Liver (tissue), 9 donors: ENCODE measurements around the gene BAIAP2. TPM values are rescaled to one million over a fixed set of nuclear protein-coding genes. Genes with fewer than 3 reads are reported as not detected.

ENCODE experiments used
- DNase-seq: peaks from one replicate; pipeline ENCODE4 v3.0.0-alpha.2; 2017; ENCODE audit warnings: low spot score
- H3K27ac ChIP-seq, 2 donors: one replicate each; pipeline ENCODE4 v1.7.0; 2013; ENCODE audit warnings: inconsistent platforms in 2 of 2, low read length in 2 of 2, control low read depth in 1 of 2, low read depth in 1 of 2, mild to moderate bottlenecking in 1 of 2
- H3K27me3 ChIP-seq, 4 donors: one replicate each; pipeline versions ENCODE4 v1.6.1 to v1.7.0; 2013; ENCODE audit warnings: low read length in 3 of 4, inconsistent platforms in 1 of 4, mild to moderate bottlenecking in 1 of 4, moderate library complexity in 1 of 4; ENCODE audit not compliant: control insufficient read depth in 4 of 4, insufficient read depth in 4 of 4
- H3K36me3 ChIP-seq, 4 donors: one replicate each; pipeline versions ENCODE4 v1.6.1 to v1.7.0; 2013; ENCODE audit warnings: low read length in 3 of 4, mild to moderate bottlenecking in 3 of 4, low read depth in 1 of 4, moderate library complexity in 1 of 4; ENCODE audit not compliant: control insufficient read depth in 4 of 4, insufficient read depth in 3 of 4
- H3K4me1 ChIP-seq, 4 donors: one replicate each; pipeline versions ENCODE4 v1.6.1 to v1.7.0; 2013; ENCODE audit warnings: low read length in 3 of 4, mild to moderate bottlenecking in 3 of 4, moderate library complexity in 1 of 4; ENCODE audit not compliant: control insufficient read depth in 4 of 4, insufficient read depth in 4 of 4
- H3K4me3 ChIP-seq, 3 donors: one replicate each; pipeline versions ENCODE4 v1.6.1 to v1.7.0; 2013; ENCODE audit warnings: low read length in 3 of 3, control low read depth in 1 of 3, low read depth in 1 of 3, mild to moderate bottlenecking in 1 of 3
- H3K9ac ChIP-seq, 2 donors: one replicate each; pipeline ENCODE4 v1.7.0; 2013; ENCODE audit warnings: low read length in 2 of 2, mild to moderate bottlenecking in 2 of 2, moderate library complexity in 2 of 2, control low read depth in 1 of 2, low read depth in 1 of 2
- H3K9me3 ChIP-seq, 4 donors: one replicate each; pipeline versions ENCODE4 v1.6.1 to v1.7.0; 2013; ENCODE audit warnings: low read length in 3 of 4; ENCODE audit not compliant: control insufficient read depth in 4 of 4
- CTCF ChIP-seq: fragments of 150-350 bp; IDR thresholded peaks from 2 replicates; pipeline ENCODE4 v1.5.1; 2017; ENCODE audit warnings: improper control_type of control experiment, low read depth, low read length; ENCODE audit not compliant: missing input control
- EGR1 ChIP-seq, 2 donors: IDR thresholded peaks; 2 replicates each; pipeline ENCODE4 v1.6.1; 2016 to 2018; ENCODE audit warnings: antibody characterized with exemption in 2 of 2, low read depth in 2 of 2
- FOXA1 ChIP-seq: IDR thresholded peaks from 2 replicates; pipeline ENCODE4 v1.6.1; 2016; ENCODE audit warnings: antibody characterized with exemption
- FOXA2 ChIP-seq: IDR thresholded peaks from 2 replicates; pipeline ENCODE4 v1.6.1; 2016; ENCODE audit warnings: antibody characterized with exemption
- GABPA ChIP-seq, 2 donors: IDR thresholded peaks in 1 of 2; conservative IDR thresholded peaks in 1 of 2; 2 replicates each; pipeline ENCODE4 v1.6.1; 2016; ENCODE audit warnings: antibody characterized with exemption in 2 of 2, mild to moderate bottlenecking in 1 of 2, moderate library complexity in 1 of 2
- HNF4A ChIP-seq, 2 donors: conservative IDR thresholded peaks; 2 replicates each; pipeline ENCODE4 v1.6.1; 2016; ENCODE audit warnings: antibody characterized with exemption in 2 of 2, mild to moderate bottlenecking in 2 of 2
- HNF4G ChIP-seq: IDR thresholded peaks from 2 replicates; pipeline ENCODE4 v1.6.1; 2016; ENCODE audit warnings: antibody characterized with exemption
- JUND ChIP-seq, 2 donors: IDR thresholded peaks; 2 replicates each; pipeline ENCODE4 v1.6.1; 2016; ENCODE audit warnings: antibody characterized with exemption in 2 of 2
- MAX ChIP-seq: IDR thresholded peaks from 2 replicates; pipeline ENCODE4 v1.6.1; 2016; ENCODE audit warnings: antibody characterized with exemption
- NR2F2 ChIP-seq: IDR thresholded peaks from 2 replicates; pipeline ENCODE4 v1.6.1; 2016; ENCODE audit warnings: antibody characterized with exemption
- RAD21 ChIP-seq, 2 donors: IDR thresholded peaks; 2 replicates each; pipeline ENCODE4 v1.6.1; 2016; ENCODE audit warnings: antibody characterized with exemption in 2 of 2, mild to moderate bottlenecking in 2 of 2
- REST ChIP-seq: IDR thresholded peaks from 2 replicates; pipeline ENCODE4 v1.6.1; 2016; ENCODE audit warnings: antibody characterized with exemption, mild to moderate bottlenecking
- RXRA ChIP-seq, 2 donors: IDR thresholded peaks; 2 replicates each; pipeline ENCODE4 v1.6.1; 2017 to 2018; ENCODE audit warnings: antibody characterized with exemption in 2 of 2, mild to moderate bottlenecking in 1 of 2
- SP1 ChIP-seq: IDR thresholded peaks from 2 replicates; pipeline ENCODE4 v1.6.1; 2018; ENCODE audit warnings: antibody characterized with exemption, mild to moderate bottlenecking
- TAF1 ChIP-seq: conservative IDR thresholded peaks from 2 replicates; pipeline ENCODE4 v1.6.1; 2016; ENCODE audit warnings: antibody characterized with exemption, mild to moderate bottlenecking
- YY1 ChIP-seq: IDR thresholded peaks from 2 replicates; pipeline ENCODE4 v1.6.1; 2016; ENCODE audit warnings: antibody characterized with exemption, mild to moderate bottlenecking
- ZBTB33 ChIP-seq: IDR thresholded peaks from 2 replicates; pipeline ENCODE4 v1.6.1; 2016; ENCODE audit warnings: antibody characterized with exemption
- WGBS: extraction: QIAGEN DNeasy Blood & Tissue Kit; methylation state at CpG from one replicate; pipeline ENCODE4 v1.1.7; 2013; 5-methylcytosine and 5-hydroxymethylcytosine counted together
- polyA plus RNA-seq, 2 donors: library from polyadenylated mRNA; stranded (reverse) in 1 of 2; unstranded in 1 of 2; fragments of 200-250 nt in 1 of 2; fragments of >200 nt in 1 of 2; fragmentation: Nextera tagmentation in 1 of 2; extraction: Ambion mirVana in 1 of 2; gene quantifications; one replicate each; pipeline versions ENCODE4 v1.2.1 to v1.2.3, GENCODE V29; 2013 to 2015
- total RNA-seq, 2 donors: library from RNA; depleted of rRNA; stranded (reverse); fragments of >200 nt; gene quantifications; one replicate each; pipeline ENCODE4 v1.2.3, GENCODE V29; 2014
- TF ChIP-seq, protein P1 (sequence below): IDR thresholded peaks from 2 replicates; pipeline ENCODE4 v1.6.1; 2016; ENCODE audit warnings: antibody characterized with exemption
- donor health status: healthy.
- donor health status: healthy.
- donor health status: healthy.
- donor health status: healthy.
- donor health status: healthy.

BAIAP2 gene
- total and polyA plus RNA-seq, 4 donors: 8.1 to 61.3 (median 44.9) TPM

GRCh38 chr17:81021531-81022343 is 13.2 kb upstream of the BAIAP2 start:
- no peak for DNase-seq
- peaks cover 3 to 17% (median 4%) of the 10 kb centered on the region in 4 donors for H3K4me1 ChIP-seq
- no peak overlapping the region for H3K9ac ChIP-seq
- H3K9me3 ChIP-seq: no peaks in the 10 kb centered on the region
- no peaks in the 10 kb centered on the region for H3K36me3 ChIP-seq
- no peaks in the 10 kb centered on the region for H3K27me3 ChIP-seq
- no peak overlapping the region for H3K4me3 ChIP-seq
- no peak overlapping the region for H3K27ac ChIP-seq
- WGBS: 90% methylated on average over 19 of the region's 19 CpGs
- TF ChIP-seq GABPA (IDR thresholded peaks at IDR 0.05 in 1 of 2, conservative IDR thresholded peaks at IDR 0.05 in 1 of 2) (no peak), HNF4A (conservative IDR thresholded peaks at IDR 0.05) (no peak), MAX (no peak), TAF1 (no peak), YY1 (no peak), SP1 (no peak), HNF4G (no peak), NR2F2 (no peak), FOXA1 (no peak), RAD21 (IDR thresholded peaks at IDR 0.05) (no peak), JUND (IDR thresholded peaks at IDR 0.05) (no peak), FOXA2 (no peak), ZBTB33 (no peak), CTCF (no peak), RXRA (IDR thresholded peaks at IDR 0.05) (no peak), REST (no peak), EGR1 (IDR thresholded peaks at IDR 0.05; ENCODE audit: low read depth in 2 of 2) (no peak)
- TF ChIP-seq, protein P1, sequence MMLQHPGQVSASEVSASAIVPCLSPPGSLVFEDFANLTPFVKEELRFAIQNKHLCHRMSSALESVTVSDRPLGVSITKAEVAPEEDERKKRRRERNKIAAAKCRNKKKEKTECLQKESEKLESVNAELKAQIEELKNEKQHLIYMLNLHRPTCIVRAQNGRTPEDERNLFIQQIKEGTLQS: no peak
